ENCODE data around the gene CCNY.
A peak's percentile ranks its signal among the peaks of the same experiment; 100 is the strongest.

CCNY gene

GRCh38 chr10:35367107-35367859, 31.0 kb downstream of the CCNY start:
- no peak overlapping the region for H3K4me3 ChIP-seq (ENCODE audit: severe bottlenecking)
- no peak for DNase-seq (ENCODE audit: low spot score)
- H3K27ac ChIP-seq (ENCODE audit: poor library complexity, severe bottlenecking), result no peak overlapping the region
- no peaks in the 10 kb centered on the region for H3K27me3 ChIP-seq (ENCODE audit: insufficient read depth, poor library complexity, severe bottlenecking)
- no peak for ATAC-seq (ENCODE audit: low read depth)
- TF ChIP-seq CTCF (IDR thresholded peaks at IDR 0.05; ENCODE audit: poor library complexity, severe bottlenecking), result no peak
- peaks cover 14% of the 10 kb centered on the region for H3K4me1 ChIP-seq (ENCODE audit: insufficient read depth, poor library complexity, severe bottlenecking)
- H3K9me3 ChIP-seq (ENCODE audit: severe bottlenecking), result no peaks in the 10 kb centered on the region
- H3K36me3 ChIP-seq (ENCODE audit: low read depth), result no peaks in the 10 kb centered on the region

GRCh38 chr10:35367982-35368381, 31.7 kb downstream of the CCNY start:
- ATAC-seq (ENCODE audit: low read depth) (no peak), DNase-seq (ENCODE audit: low spot score) (no peak)
- no peak overlapping the region for H3K27ac ChIP-seq (ENCODE audit: poor library complexity, severe bottlenecking)
- no peaks in the 10 kb centered on the region for H3K9me3 ChIP-seq (ENCODE audit: severe bottlenecking)
- TF ChIP-seq CTCF (IDR thresholded peaks at IDR 0.05; ENCODE audit: poor library complexity, severe bottlenecking), result no peak
- H3K4me1 ChIP-seq (ENCODE audit: insufficient read depth, poor library complexity, severe bottlenecking), result peaks cover 20% of the 10 kb centered on the region
- H3K4me3 ChIP-seq (ENCODE audit: severe bottlenecking), result no peak overlapping the region
- no peaks in the 10 kb centered on the region for H3K27me3 ChIP-seq (ENCODE audit: insufficient read depth, poor library complexity, severe bottlenecking)
- H3K36me3 ChIP-seq (ENCODE audit: low read depth), result no peaks in the 10 kb centered on the region

- H3K27me3 ChIP-seq (ENCODE audit: insufficient read depth, poor library complexity, severe bottlenecking), result no peaks in the 10 kb centered on the region
- DNase-seq (ENCODE audit: low spot score), result no peak
- H3K9me3 ChIP-seq (ENCODE audit: severe bottlenecking), result no peaks in the 10 kb centered on the region
- H3K27ac ChIP-seq (ENCODE audit: poor library complexity, severe bottlenecking), result peak overlapping the region; percentile 3
- ATAC-seq (ENCODE audit: low read depth), result no peak
- H3K4me1 ChIP-seq (ENCODE audit: insufficient read depth, poor library complexity, severe bottlenecking), result peaks cover 24% of the 10 kb centered on the region
- no peaks in the 10 kb centered on the region for H3K36me3 ChIP-seq (ENCODE audit: low read depth)
- no peak overlapping the region for H3K4me3 ChIP-seq (ENCODE audit: severe bottlenecking)
- TF ChIP-seq CTCF (IDR thresholded peaks at IDR 0.05; ENCODE audit: poor library complexity, severe bottlenecking), result no peak
Observed at GRCh38 chr10:35368485-35369048, 32.3 kb downstream of the CCNY start.

GRCh38 chr10:35369049-35369611, 32.8 kb downstream of the CCNY start:
- Histone ChIP-seq H3K36me3 (ENCODE audit: low read depth) (no peaks in the 10 kb centered on the region), H3K4me1 (ENCODE audit: insufficient read depth, poor library complexity, severe bottlenecking) (peaks cover 28% of the 10 kb centered on the region), H3K27me3 (ENCODE audit: insufficient read depth, poor library complexity, severe bottlenecking) (no peaks in the 10 kb centered on the region), H3K9me3 (ENCODE audit: severe bottlenecking) (no peaks in the 10 kb centered on the region), H3K27ac (ENCODE audit: poor library complexity, severe bottlenecking) (peak overlapping the region; percentile 3), H3K4me3 (ENCODE audit: severe bottlenecking) (no peak overlapping the region)
- ATAC-seq (ENCODE audit: low read depth) (no peak), DNase-seq (ENCODE audit: low spot score) (no peak)
- no peak for TF ChIP-seq CTCF (IDR thresholded peaks at IDR 0.05; ENCODE audit: poor library complexity, severe bottlenecking)

- peak overlapping the region; percentile 85 for H3K27ac ChIP-seq (ENCODE audit: poor library complexity, severe bottlenecking)
- no peak for TF ChIP-seq CTCF (IDR thresholded peaks at IDR 0.05; ENCODE audit: poor library complexity, severe bottlenecking)
Observed at GRCh38 chr10:35371731-35372130, 35.4 kb downstream of the CCNY start.

More at GRCh38 chr10:35371731-35372130, 35.4 kb downstream of the CCNY start:
- DNase-seq (ENCODE audit: low spot score) (no peak), ATAC-seq (ENCODE audit: low read depth) (no peak)
- H3K4me3 ChIP-seq (ENCODE audit: severe bottlenecking), result no peak overlapping the region
- H3K4me1 ChIP-seq (ENCODE audit: insufficient read depth, poor library complexity, severe bottlenecking), result peaks cover 41% of the 10 kb centered on the region
- H3K9me3 ChIP-seq (ENCODE audit: severe bottlenecking), result no peaks in the 10 kb centered on the region
- no peaks in the 10 kb centered on the region for H3K27me3 ChIP-seq (ENCODE audit: insufficient read depth, poor library complexity, severe bottlenecking)
- no peaks in the 10 kb centered on the region for H3K36me3 ChIP-seq (ENCODE audit: low read depth)

Data from RWPE2 (cell line).